PC-3 (cell line): ENCODE data around the gene SLC35F1. TPM values are rescaled to one million over a fixed set of nuclear protein-coding genes. Genes with fewer than 3 reads are reported as not detected.

Source experiments
- ATAC-seq: fragments of 200-7000 bp; cut with Tn5 transposase; 2 replicates; pipeline ENCODE4 v1.9.1; 2020; ENCODE audit warnings: mild to moderate bottlenecking, moderate library complexity
- BruUV-seq: library from RNA; stranded (reverse); fragments of 400-500 nt; replicated peaks from 2 replicates; lab custom pipeline; 2021; lab: Mats Ljungman, UMichigan
- CTCF ChIA-PET: fragments of 300-600 bp; sonication (Branson Sonifier 250); formaldehyde crosslinking; loops from one replicate; lab custom pipeline; 2022; ENCODE audit warnings: antibody characterized with exemption; lab: Charles Lee
- POLR2A ChIA-PET: fragments of 300-600 bp; sonication (Branson Sonifier 250); formaldehyde crosslinking; loops from one replicate; lab custom pipeline; 2022; ENCODE audit warnings: antibody characterized with exemption; ENCODE audit not compliant: unreplicated experiment; lab: Charles Lee
- DNase-seq: peaks from one replicate; pipeline ENCODE4 v3.0.0-alpha.2; 2015
- H2AFZ ChIP-seq: fragments of 300-600 bp; sonication (generic); 2 replicates; pipeline ENCODE4 v1.6.0; 2016; ENCODE audit warnings: antibody characterized with exemption, low read length
- H3F3A ChIP-seq: fragments of 300-600 bp; sonication (generic); one replicate; pipeline ENCODE4 v1.6.0; 2017; ENCODE audit warnings: antibody characterized with exemption, low read length, control low read depth, mild to moderate bottlenecking; ENCODE audit not compliant: unreplicated experiment
- H3K27ac ChIP-seq: fragments of 300-600 bp; sonication (generic); 2 replicates; pipeline ENCODE4 v1.5.1; 2016; ENCODE audit warnings: mild to moderate bottlenecking, low read length
- H3K27me3 ChIP-seq: fragments of 300-600 bp; sonication (generic); 2 replicates; pipeline ENCODE4 v1.6.1; 2016; ENCODE audit warnings: low read length, mixed read lengths
- H3K36me3 ChIP-seq: fragments of 300-600 bp; sonication (generic); 2 replicates; pipeline ENCODE4 v1.6.1; 2016; ENCODE audit warnings: low read depth, mixed run types, low read length, mixed read lengths
- H3K4me1 ChIP-seq: fragments of 300-600 bp; sonication (generic); 2 replicates; pipeline ENCODE4 v1.5.1; 2016; ENCODE audit warnings: low read length; ENCODE audit not compliant: insufficient read depth
- H3K4me2 ChIP-seq: fragments of 300-600 bp; sonication (generic); 2 replicates; pipeline ENCODE4 v1.6.0; 2016; ENCODE audit warnings: low read length
- H3K4me3 ChIP-seq: fragments of 300-600 bp; sonication (generic); 2 replicates; pipeline ENCODE4 v1.5.1; 2016; ENCODE audit warnings: mild to moderate bottlenecking, low read length, mixed read lengths
- H3K79me2 ChIP-seq: fragments of 300-600 bp; sonication (generic); 2 replicates; pipeline ENCODE4 v1.6.1; 2017; ENCODE audit warnings: low read length, mixed read lengths
- H3K9ac ChIP-seq: fragments of 300-600 bp; sonication (generic); 2 replicates; pipeline ENCODE4 v1.6.0; 2016; ENCODE audit warnings: mild to moderate bottlenecking, low read length
- H3K9me2 ChIP-seq: fragments of 300-600 bp; sonication (generic); replicated peaks from 2 replicates; pipeline ENCODE4 v1.6.1; 2016; ENCODE audit warnings: mixed run types, low read length, mixed read lengths
- H3K9me3 ChIP-seq: fragments of 300-600 bp; sonication (generic); 2 replicates; pipeline ENCODE4 v1.6.1; 2016; ENCODE audit warnings: low read length, mixed read lengths
- H4K20me1 ChIP-seq: fragments of 300-600 bp; sonication (generic); 2 replicates; pipeline ENCODE4 v1.6.1; 2016; ENCODE audit warnings: low read length, mixed read lengths
- EZH2 ChIP-seq: fragments of 300-600 bp; sonication (generic); IDR thresholded peaks from one replicate; pipeline ENCODE4 v1.6.1; 2017; ENCODE audit warnings: antibody characterized with exemption, mild to moderate bottlenecking, low read length; ENCODE audit not compliant: unreplicated experiment
- EZH2phosphoT487 ChIP-seq: fragments of 300-600 bp; sonication (generic); IDR thresholded peaks from 2 replicates; pipeline ENCODE4 v1.6.1; 2018; ENCODE audit warnings: mild to moderate bottlenecking, antibody characterized with exemption, low read length, borderline replicate concordance
- intact Hi-C: fragments of 100-400 bp; cut with micrococcal nuclease; formaldehyde crosslinking; loops from 2 replicates; pipeline ENCODE4 v1.9.0; 2023
- total RNA-seq: library from RNA; depleted of rRNA; stranded (reverse); fragments of >200 nt; gene quantifications from 2 replicates; pipeline ENCODE4 v1.2.3, GENCODE V29; 2014
- TF ChIP-seq, protein P1 (sequence below): fragments of 300-600 bp; sonication (generic); conservative IDR thresholded peaks from 2 replicates; pipeline ENCODE4 v1.5.1; 2017; ENCODE audit warnings: antibody characterized with exemption, low read depth, mild to moderate bottlenecking, low read length

SLC35F1 gene
- total RNA-seq, 1 experiment from 2014 or later = not detected

DNA sequence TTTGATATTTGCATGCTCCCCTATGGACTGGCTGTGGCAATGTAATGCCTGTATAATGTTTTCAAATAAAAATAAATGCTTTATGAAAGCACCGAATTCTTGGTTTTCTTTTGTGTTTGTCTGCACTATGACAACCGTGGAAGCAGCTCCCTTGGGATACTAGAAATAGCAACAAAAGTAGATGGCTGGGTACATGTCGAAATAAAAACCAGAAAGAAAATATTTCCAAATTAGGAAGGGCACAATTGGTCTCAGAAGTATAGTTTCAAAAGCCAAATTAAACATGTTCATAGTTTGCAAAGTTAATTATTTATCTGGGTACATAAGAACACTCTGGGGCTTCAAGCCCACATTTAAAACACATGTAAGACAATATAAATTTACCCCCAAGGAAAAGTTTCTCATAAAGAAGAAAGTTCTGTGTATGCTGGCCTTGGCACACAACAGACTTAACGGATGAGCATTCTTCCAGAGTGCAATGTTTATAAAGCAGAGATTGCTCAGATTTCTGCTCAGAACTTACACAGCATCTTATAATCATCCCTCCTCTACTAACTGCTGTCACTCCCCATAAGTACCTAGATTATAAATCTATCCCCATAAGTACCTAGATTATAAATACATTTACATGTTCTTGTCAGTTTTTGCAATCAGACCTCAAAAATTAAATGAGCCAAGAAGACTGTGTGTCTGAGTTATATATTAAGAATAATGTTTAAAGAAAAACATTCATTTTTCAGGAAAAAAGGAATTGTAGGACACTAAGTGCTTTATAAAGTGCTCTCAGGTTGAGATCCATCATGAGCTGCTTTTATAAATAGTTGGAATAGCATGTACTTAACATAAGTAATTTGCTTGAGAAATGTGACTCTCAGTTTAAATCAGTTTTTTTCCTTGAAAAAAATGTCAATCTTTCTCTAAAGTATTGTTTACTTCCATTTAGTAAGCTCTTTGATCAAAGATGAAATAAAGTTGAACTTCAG lies 410.8 kb downstream of the SLC35F1 start:
- Histone ChIP-seq H3K79me2 (no peaks in the 10 kb centered on the region), H3K4me3 (no peak overlapping the region), H3K9ac (no peak overlapping the region), H3K9me2 (no peaks in the 10 kb centered on the region), H3K9me3 (no peaks in the 10 kb centered on the region), H2AFZ (no peak overlapping the region), H3F3A (no peaks in the 10 kb centered on the region), H3K27ac (no peak overlapping the region), H3K4me2 (no peak overlapping the region), H4K20me1 (no peaks in the 10 kb centered on the region), H3K36me3 (no peaks in the 10 kb centered on the region), H3K4me1 (no peaks in the 10 kb centered on the region), H3K27me3 (no peaks in the 10 kb centered on the region)
- no peak for TF ChIP-seq EZH2
- TF ChIP-seq, protein P1, sequence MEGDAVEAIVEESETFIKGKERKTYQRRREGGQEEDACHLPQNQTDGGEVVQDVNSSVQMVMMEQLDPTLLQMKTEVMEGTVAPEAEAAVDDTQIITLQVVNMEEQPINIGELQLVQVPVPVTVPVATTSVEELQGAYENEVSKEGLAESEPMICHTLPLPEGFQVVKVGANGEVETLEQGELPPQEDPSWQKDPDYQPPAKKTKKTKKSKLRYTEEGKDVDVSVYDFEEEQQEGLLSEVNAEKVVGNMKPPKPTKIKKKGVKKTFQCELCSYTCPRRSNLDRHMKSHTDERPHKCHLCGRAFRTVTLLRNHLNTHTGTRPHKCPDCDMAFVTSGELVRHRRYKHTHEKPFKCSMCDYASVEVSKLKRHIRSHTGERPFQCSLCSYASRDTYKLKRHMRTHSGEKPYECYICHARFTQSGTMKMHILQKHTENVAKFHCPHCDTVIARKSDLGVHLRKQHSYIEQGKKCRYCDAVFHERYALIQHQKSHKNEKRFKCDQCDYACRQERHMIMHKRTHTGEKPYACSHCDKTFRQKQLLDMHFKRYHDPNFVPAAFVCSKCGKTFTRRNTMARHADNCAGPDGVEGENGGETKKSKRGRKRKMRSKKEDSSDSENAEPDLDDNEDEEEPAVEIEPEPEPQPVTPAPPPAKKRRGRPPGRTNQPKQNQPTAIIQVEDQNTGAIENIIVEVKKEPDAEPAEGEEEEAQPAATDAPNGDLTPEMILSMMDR = no peak
- no peak for TF ChIP-seq EZH2phosphoT487
- ATAC-seq (no peak), DNase-seq (no peak)
- no TSS peak for BruUV-seq
- intact Hi-C loops = no loop called here
- CTCF ChIA-PET = no interaction called here
- POLR2A ChIA-PET = no interaction called here

DNA sequence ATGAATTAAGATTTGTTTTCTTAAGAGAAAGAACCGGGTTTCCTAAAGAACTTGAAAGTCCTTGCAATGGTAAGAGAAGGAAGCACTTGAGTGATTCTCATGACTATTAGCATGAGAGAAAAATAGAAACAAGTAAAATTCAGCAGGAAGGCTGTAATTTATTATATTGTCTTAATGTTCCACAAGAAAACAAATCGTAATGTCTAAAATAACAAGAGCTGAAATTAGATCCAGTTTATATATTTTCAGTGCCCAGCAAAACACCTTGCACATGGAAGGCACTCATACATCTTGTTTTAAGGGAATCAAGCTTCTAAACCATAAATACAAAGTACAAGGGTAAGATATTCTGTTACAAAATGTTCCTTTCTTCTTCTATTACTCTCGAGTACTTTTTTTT lies 411.6 kb downstream of the SLC35F1 start:
- ChIA-PET POLR2A (no interaction called here), CTCF (no interaction called here)
- Histone ChIP-seq H3K9me2 (no peaks in the 10 kb centered on the region), H3K27ac (no peak overlapping the region), H3F3A (no peaks in the 10 kb centered on the region), H3K4me1 (no peaks in the 10 kb centered on the region), H3K36me3 (no peaks in the 10 kb centered on the region), H3K4me2 (no peak overlapping the region), H3K9ac (no peak overlapping the region), H3K9me3 (no peaks in the 10 kb centered on the region), H2AFZ (no peak overlapping the region), H4K20me1 (no peaks in the 10 kb centered on the region), H3K4me3 (no peak overlapping the region), H3K79me2 (no peaks in the 10 kb centered on the region), H3K27me3 (no peaks in the 10 kb centered on the region)
- no peak for DNase-seq
- intact Hi-C loops = no loop called here
- BruUV-seq = no TSS peak
- TF ChIP-seq, protein P1 = no peak
- TF ChIP-seq EZH2 (no peak), EZH2phosphoT487 (no peak)
- no peak for ATAC-seq

DNA sequence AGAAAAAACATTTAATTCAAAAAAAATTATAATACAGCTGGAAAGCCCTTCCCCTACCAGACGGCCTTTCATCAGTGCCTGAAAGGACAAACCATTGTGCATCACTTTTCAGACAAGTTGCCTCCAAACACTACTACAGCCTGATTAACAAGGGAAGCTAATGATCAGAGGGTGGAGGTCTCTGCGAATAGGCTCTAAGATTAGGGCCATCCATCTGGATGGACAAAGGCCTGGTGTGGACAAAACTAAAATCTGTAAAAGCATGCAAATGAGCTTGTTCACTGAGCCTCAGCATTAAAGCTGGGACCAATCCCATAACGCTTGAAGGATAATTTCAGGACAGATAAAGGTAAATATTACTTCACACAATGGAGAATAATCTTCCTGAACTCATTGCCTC lies 412.4 kb downstream of the SLC35F1 start:
- no peaks in the 10 kb centered on the region for H3F3A ChIP-seq
- no peak overlapping the region for H3K4me3 ChIP-seq
- intact Hi-C loops = no loop called here
- H3K4me2 ChIP-seq = no peak overlapping the region
- ChIA-PET POLR2A (no interaction called here), CTCF (no interaction called here)
- H3K27ac ChIP-seq = no peak overlapping the region
- H4K20me1 ChIP-seq = no peaks in the 10 kb centered on the region
- no peaks in the 10 kb centered on the region for H3K79me2 ChIP-seq
- no peaks in the 10 kb centered on the region for H3K9me3 ChIP-seq
- ATAC-seq (no peak), DNase-seq (no peak)
- no peaks in the 10 kb centered on the region for H3K4me1 ChIP-seq
- H2AFZ ChIP-seq = no peak overlapping the region
- H3K9me2 ChIP-seq = no peaks in the 10 kb centered on the region
- TF ChIP-seq EZH2phosphoT487 (no peak), EZH2 (no peak)
- TF ChIP-seq, protein P1 = no peak
- no peaks in the 10 kb centered on the region for H3K36me3 ChIP-seq
- H3K27me3 ChIP-seq = no peaks in the 10 kb centered on the region
- BruUV-seq = no TSS peak
- H3K9ac ChIP-seq = no peak overlapping the region
